IPS-18a (cell line): ENCODE measurements around the gene PCBP4.
"Not testable (repeated sequence)": the region's sequence is repeated elsewhere in the genome, so short reads cannot be mapped to it uniquely, and the experiment has no call there.

Experiments used
- H3K27ac ChIP-seq: one replicate; pipeline ENCODE4 v1.5.1; 2013; ENCODE audit warnings: low read length
- H3K27me3 ChIP-seq: one replicate; pipeline ENCODE4 v1.6.1; 2013; ENCODE audit warnings: mild to moderate bottlenecking, low read length; ENCODE audit not compliant: control insufficient read depth, insufficient read depth
- H3K36me3 ChIP-seq: one replicate; pipeline ENCODE4 v1.6.1; 2013; ENCODE audit warnings: low read depth, low read length; ENCODE audit not compliant: control insufficient read depth
- H3K4me1 ChIP-seq: one replicate; pipeline ENCODE4 v1.6.1; 2013; ENCODE audit warnings: low read depth, low read length; ENCODE audit not compliant: control insufficient read depth
- H3K4me3 ChIP-seq: one replicate; pipeline ENCODE4 v1.5.1; 2013; ENCODE audit warnings: low read length
- H3K9ac ChIP-seq: one replicate; pipeline ENCODE4 v1.6.1; 2013; ENCODE audit warnings: mild to moderate bottlenecking, low read length, moderate library complexity
- H3K9me3 ChIP-seq: one replicate; pipeline ENCODE4 v1.6.1; 2013; ENCODE audit warnings: low read depth, low read length; ENCODE audit not compliant: control insufficient read depth

PCBP4 gene

DNA sequence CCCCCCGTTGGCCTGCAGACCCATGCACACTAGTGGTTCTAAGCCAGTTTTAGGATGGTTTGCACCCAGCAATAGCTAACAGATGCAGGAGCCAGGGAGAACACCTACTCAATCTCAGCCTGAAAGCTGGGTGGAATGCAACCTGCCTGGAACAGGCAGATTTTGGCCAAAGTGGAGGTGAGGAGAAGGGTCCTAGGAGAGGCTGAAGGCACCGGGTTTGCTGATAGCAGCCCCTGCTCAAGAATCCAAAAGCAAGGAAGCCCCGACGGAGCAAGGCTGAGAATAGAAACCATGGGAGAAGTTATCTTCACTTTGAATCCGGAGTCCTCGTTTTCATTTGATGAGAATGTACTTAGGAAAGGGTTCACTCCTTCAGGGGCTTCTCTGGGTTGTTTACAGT, 35.5 kb downstream of the PCBP4 start:
- Histone ChIP-seq H3K36me3 (peaks cover 37% of the 10 kb centered on the region), H3K4me1 (no peaks in the 10 kb centered on the region), H3K27ac (no peak overlapping the region), H3K27me3 (no peaks in the 10 kb centered on the region), H3K9me3 (no peaks in the 10 kb centered on the region), H3K4me3 (no peak overlapping the region), H3K9ac (no peak overlapping the region)

DNA sequence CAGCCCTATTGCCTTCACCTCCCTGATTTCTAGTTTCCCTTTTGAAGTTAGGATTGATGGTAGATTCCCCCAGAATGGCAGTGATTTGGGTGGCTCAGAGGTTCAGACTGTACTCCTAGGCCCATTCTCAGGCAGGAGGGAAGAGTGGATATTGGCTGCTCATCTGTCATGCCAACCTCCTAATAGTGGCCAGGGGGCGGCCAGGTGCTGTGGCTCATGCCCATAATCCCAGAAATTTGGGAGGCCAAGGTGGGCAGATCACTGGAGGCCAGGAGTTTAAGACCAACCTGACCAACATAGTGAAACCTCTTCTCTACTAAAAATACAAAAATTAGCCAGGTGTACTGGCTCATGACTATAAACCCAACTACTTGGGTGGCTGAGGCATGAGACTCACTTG, 36.8 kb downstream of the PCBP4 start:
- peaks cover 26% of the 10 kb centered on the region for H3K36me3 ChIP-seq
- no peak overlapping the region for H3K27ac ChIP-seq
- no peaks in the 10 kb centered on the region for H3K9me3 ChIP-seq
- H3K9ac ChIP-seq: no peak overlapping the region
- no peaks in the 10 kb centered on the region for H3K27me3 ChIP-seq
- no peaks in the 10 kb centered on the region for H3K4me1 ChIP-seq
- H3K4me3 ChIP-seq: no peak overlapping the region

DNA sequence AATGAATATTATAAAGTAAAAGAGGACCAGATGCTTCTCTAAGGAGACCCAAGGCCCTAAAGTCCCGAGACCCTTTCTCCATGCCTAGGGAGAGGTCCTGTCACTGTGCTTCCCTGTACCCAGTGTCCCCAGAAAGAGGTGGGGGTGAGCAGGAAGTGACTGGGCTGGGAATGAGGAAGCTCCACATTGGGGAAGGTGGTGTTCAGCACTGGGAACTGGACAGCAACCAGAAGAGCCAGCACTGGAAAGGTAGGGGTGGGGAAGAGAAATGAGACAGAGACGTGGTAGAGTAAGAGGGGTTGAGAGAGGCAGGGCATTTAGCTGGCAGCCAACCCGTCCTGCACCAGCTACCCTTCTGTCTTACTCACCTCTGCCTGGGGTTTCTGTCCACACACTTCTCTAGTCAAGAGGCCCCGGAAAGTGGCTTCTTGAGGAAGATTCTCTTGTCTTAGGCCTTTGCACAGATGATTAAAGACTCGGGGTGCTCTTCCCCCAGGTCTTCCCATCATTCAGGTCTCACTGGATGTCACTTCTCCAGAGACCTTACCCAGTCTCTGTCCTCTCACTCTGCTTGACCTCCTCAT, 37.7 kb downstream of the PCBP4 start:
- Histone ChIP-seq H3K27ac (no peak overlapping the region), H3K4me1 (no peaks in the 10 kb centered on the region), H3K9me3 (no peaks in the 10 kb centered on the region), H3K9ac (no peak overlapping the region), H3K36me3 (peaks cover 17% of the 10 kb centered on the region), H3K27me3 (no peaks in the 10 kb centered on the region), H3K4me3 (no peak overlapping the region)

DNA sequence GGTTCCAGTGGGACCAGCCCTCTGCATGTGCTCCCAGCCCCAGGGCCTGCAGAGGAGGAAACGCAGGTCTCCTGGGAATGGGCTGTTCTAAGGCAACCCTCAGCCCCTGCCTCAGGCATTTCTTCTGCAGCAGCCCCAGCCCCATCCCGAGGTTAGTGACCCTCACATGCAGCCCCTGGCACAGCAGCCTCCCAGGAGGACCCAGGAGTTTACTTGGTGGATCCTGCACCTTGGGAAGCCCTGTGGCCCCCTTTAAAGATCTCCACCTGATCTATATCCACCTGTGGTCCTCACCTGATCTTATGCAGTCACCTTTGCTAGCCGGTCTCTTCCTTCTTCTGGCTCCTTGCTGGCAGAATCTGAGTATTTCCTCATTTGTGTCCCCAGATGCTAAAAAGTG, 38.3 kb downstream of the PCBP4 start:
- H3K4me1 ChIP-seq, H3K9me3 ChIP-seq, H3K4me3 ChIP-seq, H3K27me3 ChIP-seq, H3K9ac ChIP-seq, H3K27ac ChIP-seq: not testable (repeated sequence)
- peaks cover 11% of the 10 kb centered on the region for H3K36me3 ChIP-seq

DNA sequence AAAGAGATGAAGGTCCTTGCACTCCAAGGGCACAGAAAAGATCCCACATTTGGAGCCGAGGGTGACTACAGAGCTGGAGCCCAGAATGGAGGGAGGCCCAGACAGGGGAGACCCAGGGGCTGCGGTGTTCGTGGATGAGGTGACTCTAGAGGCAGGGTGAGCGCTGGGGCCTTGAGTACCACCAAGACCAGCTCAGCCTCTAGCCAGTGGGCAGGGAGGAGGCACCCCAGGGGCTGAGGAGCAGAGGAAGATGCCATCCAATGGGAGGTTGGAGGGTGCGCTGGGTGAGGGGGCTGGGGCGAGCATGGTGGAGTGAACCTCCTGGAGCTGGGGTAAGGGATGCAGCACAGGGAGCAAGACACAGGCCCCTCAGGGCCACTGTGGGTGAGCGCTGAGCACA, 38.8 kb downstream of the PCBP4 start:
- no peaks in the 10 kb centered on the region for H3K27me3 ChIP-seq
- peaks cover 8% of the 10 kb centered on the region for H3K36me3 ChIP-seq
- no peak overlapping the region for H3K9ac ChIP-seq
- no peak overlapping the region for H3K4me3 ChIP-seq
- no peak overlapping the region for H3K27ac ChIP-seq
- no peaks in the 10 kb centered on the region for H3K9me3 ChIP-seq
- H3K4me1 ChIP-seq: no peaks in the 10 kb centered on the region

DNA sequence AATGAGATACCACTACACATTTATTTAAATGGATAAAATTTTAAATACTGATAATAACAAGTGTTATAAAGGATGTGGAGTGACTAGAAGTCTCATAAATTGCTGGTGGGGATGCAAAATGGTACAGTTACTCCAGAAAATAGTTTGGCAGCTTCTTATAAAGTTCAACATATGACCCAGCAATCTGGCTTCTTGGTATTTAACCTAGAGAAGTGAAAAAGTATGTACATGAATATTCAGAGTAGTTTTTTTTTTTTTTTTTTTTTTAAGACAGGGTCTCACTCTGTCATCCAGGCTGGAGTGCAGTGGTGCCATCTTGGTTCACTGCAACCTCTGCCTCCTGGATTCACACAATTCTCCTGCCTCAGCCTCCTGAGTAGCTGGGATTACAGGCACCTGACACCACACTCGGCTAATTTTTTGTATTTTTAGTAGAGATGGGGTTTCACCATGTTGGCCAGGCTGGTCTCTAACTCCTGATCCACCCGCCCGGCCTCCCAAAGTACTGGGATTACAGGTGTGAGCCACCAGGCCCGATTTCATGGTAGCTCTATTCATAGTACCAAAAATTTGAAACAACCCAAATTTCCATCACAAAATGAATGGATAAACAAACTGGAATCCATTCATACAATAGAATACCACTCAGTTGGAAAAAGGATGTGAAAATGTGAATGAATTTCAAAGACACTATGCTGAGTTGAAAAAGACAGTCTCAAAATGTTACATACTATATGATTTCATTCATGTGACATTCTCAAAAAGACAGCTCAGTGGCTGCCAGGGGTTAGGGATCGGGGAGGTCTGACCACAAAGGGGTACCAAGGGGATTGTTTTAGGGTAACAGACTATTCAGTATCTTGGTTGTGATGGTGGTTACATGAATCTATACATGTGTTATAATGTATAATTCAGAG, 39.9 kb downstream of the PCBP4 start:
- H3K9ac ChIP-seq: no peak overlapping the region
- no peaks in the 10 kb centered on the region for H3K27me3 ChIP-seq
- H3K27ac ChIP-seq: no peak overlapping the region
- H3K4me3 ChIP-seq: no peak overlapping the region
- no peaks in the 10 kb centered on the region for H3K9me3 ChIP-seq
- H3K4me1 ChIP-seq: no peaks in the 10 kb centered on the region
- no peaks in the 10 kb centered on the region for H3K36me3 ChIP-seq

DNA sequence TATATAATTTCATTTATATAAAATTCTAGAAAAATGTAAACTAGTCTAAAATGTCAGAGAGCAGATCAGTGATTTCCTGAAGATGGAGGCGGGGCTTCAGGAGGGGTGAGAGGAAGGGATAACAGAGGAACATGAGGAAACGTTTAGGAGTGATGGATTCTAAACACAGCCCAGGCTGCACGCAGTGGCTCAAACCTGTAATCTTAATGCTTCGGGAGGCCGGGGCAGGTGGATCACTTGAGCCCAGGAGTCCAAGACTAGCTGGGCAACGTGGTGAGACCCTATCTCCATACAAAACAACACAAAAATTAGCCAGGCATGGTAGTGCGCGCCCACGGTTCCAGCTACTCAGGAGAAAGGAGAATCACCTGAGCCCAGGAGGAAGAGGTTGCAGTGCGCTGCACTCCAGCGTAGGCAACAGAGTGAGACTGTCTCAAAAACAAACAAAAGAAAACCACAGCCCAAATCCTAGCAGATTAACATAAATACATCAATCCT, 46.1 kb downstream of the PCBP4 start:
- H3K4me1 ChIP-seq: no peaks in the 10 kb centered on the region
- no peaks in the 10 kb centered on the region for H3K36me3 ChIP-seq
- no peak overlapping the region for H3K4me3 ChIP-seq
- H3K27ac ChIP-seq: no peak overlapping the region
- H3K27me3 ChIP-seq: no peaks in the 10 kb centered on the region
- no peak overlapping the region for H3K9ac ChIP-seq
- no peaks in the 10 kb centered on the region for H3K9me3 ChIP-seq

DNA sequence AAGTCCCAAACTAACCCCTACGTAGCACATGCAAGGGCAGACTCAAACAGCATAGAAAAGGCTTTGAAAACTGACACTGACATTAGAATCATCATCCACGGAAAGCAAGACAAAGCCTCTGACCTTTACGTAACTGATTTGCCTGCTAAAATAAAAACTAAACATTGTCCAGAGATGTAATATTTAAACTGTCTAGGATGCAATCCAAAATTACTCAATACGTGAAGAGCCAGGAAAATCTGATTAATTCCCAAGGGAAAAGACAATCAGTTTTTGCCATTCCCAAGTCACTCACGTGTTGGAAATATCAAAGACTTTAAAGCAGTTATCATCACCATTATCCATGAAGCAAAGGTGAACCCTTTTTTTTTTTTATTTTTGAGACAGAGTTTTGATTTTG, 50.8 kb downstream of the PCBP4 start:
- Histone ChIP-seq H3K27ac (no peak overlapping the region), H3K9me3 (no peaks in the 10 kb centered on the region), H3K4me3 (no peak overlapping the region), H3K27me3 (no peaks in the 10 kb centered on the region), H3K4me1 (peaks cover 5% of the 10 kb centered on the region), H3K9ac (no peak overlapping the region), H3K36me3 (no peaks in the 10 kb centered on the region)

DNA sequence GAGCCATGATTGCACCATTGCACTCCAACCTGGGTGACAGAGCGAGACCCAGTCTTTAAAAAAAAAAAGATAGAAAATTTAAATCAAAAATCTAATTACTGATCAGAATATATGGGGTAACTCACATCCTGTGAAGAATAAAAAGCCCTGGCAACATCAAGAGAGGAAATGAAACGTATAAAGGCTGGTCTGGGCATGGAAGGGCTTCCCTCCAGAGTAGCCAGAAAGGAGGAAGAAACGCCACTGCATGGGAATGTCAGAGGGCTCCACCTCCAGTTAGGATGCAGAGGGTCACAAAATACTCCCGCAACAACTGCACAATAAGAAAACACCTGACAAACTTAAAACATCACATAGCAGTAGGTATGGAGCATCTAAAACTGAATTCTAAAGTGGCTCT, 59.2 kb downstream of the PCBP4 start:
- Histone ChIP-seq H3K36me3 (no peaks in the 10 kb centered on the region), H3K9ac (no peak overlapping the region), H3K9me3 (no peaks in the 10 kb centered on the region), H3K27me3 (no peaks in the 10 kb centered on the region), H3K4me1 (no peaks in the 10 kb centered on the region), H3K4me3 (no peak overlapping the region), H3K27ac (no peak overlapping the region)
